Measurements from ENCODE around the gene PI4K2A.

PI4K2A gene

DNA sequence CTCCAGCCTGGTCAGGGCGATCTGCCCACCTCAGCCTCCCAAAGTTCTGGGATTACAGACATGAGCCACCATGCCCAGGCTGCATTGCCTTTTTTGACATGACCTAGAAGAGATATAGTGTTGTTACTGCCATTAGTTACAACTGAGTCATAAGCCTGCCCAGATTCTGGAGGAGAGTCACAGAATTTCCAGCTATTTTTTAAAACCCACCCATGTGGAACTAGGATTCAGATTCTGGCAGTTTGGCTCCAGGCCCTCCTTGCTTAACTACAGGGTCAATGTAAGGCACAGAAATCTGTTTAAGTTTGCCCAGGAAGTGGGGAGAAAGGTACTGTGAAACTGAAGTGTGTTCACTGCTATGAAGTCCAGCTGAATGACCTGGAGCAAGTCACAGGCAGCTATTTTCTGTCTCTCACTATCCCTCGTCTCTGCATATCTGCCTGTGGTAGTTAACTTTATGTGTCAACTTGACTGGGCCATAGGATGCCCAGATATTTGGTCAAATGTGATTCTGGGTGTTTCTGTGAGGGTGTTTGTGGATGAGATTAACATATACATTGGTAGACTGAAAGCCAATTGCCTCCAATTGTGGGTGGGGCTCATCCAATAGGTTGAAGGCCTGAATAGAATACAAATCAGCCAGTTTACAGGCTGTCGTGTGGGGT, 64.7 kb downstream of the PI4K2A start:
- Histone ChIP-seq H3K4me1 (ENCODE audit: low read depth, poor library complexity, severe bottlenecking) (peaks cover 5% of the 10 kb centered on the region), H3K4me3 (IDR thresholded peaks at IDR 0.05; ENCODE audit: insufficient read depth, low read depth, low read length) (no peak overlapping the region), H3K27ac (no peak overlapping the region), H3K4me2 (no peak overlapping the region), H3K79me2 (ENCODE audit: insufficient read depth, low read depth) (no peaks in the 10 kb centered on the region), H3K9ac (no peak overlapping the region), H2AFZ (ENCODE audit: low read depth) (no peak overlapping the region), H3K36me3 (ENCODE audit: insufficient read depth) (no peaks in the 10 kb centered on the region), H3K27me3 (ENCODE audit: insufficient read depth, low read depth) (no peaks in the 10 kb centered on the region), H4K20me1 (ENCODE audit: insufficient read depth) (no peaks in the 10 kb centered on the region)
- TF ChIP-seq, protein P1, sequence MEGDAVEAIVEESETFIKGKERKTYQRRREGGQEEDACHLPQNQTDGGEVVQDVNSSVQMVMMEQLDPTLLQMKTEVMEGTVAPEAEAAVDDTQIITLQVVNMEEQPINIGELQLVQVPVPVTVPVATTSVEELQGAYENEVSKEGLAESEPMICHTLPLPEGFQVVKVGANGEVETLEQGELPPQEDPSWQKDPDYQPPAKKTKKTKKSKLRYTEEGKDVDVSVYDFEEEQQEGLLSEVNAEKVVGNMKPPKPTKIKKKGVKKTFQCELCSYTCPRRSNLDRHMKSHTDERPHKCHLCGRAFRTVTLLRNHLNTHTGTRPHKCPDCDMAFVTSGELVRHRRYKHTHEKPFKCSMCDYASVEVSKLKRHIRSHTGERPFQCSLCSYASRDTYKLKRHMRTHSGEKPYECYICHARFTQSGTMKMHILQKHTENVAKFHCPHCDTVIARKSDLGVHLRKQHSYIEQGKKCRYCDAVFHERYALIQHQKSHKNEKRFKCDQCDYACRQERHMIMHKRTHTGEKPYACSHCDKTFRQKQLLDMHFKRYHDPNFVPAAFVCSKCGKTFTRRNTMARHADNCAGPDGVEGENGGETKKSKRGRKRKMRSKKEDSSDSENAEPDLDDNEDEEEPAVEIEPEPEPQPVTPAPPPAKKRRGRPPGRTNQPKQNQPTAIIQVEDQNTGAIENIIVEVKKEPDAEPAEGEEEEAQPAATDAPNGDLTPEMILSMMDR (conservative IDR thresholded peaks at IDR 0.05; ENCODE audit: low read depth, low read length): no peak

DNA sequence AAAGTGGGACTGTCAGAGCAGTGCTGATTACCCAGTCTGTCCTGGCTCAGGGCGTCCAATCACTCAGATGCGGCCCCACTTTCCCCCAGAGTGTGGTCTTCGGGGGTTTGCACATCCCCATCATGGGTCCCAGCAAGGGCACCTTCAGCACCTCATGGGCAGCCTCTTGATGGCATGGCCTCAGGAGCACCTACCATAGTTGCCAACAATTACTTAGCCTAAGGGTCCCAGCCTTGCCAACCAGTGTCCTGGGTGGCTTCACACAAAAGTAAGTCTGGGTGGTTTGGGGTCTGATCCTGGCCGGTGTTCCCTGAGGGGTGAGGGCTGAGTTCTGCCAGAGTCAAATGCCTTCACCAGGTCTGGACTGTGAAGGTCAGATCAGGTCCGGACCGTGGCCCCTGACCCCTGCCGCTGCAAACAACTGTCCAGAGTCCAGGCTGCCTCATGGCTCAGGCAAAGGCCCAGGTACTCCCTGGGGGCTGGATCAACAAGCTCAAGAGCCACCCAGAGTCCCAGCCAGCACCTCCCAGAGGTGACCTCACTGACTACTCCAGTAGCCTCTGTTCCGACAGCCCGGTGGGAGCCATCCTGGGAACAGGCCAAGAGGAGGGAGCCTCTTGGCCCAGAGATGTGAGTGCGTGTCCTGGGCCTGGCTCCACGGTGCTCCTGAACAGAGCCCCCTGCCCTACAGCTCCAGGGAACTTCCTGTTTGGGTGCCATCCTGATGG, 66.8 kb downstream of the PI4K2A start:
- Histone ChIP-seq H3K36me3 (ENCODE audit: insufficient read depth) (no peaks in the 10 kb centered on the region), H3K4me2 (no peak overlapping the region), H3K27ac (no peak overlapping the region), H3K27me3 (ENCODE audit: insufficient read depth, low read depth) (no peaks in the 10 kb centered on the region), H3K79me2 (ENCODE audit: insufficient read depth, low read depth) (no peaks in the 10 kb centered on the region), H3K4me3 (IDR thresholded peaks at IDR 0.05; ENCODE audit: insufficient read depth, low read depth, low read length) (no peak overlapping the region), H3K4me1 (ENCODE audit: low read depth, poor library complexity, severe bottlenecking) (no peaks in the 10 kb centered on the region), H2AFZ (ENCODE audit: low read depth) (no peak overlapping the region), H3K9ac (no peak overlapping the region), H4K20me1 (ENCODE audit: insufficient read depth) (no peaks in the 10 kb centered on the region)
- TF ChIP-seq, protein P1 (conservative IDR thresholded peaks at IDR 0.05; ENCODE audit: low read depth, low read length): no peak

DNA sequence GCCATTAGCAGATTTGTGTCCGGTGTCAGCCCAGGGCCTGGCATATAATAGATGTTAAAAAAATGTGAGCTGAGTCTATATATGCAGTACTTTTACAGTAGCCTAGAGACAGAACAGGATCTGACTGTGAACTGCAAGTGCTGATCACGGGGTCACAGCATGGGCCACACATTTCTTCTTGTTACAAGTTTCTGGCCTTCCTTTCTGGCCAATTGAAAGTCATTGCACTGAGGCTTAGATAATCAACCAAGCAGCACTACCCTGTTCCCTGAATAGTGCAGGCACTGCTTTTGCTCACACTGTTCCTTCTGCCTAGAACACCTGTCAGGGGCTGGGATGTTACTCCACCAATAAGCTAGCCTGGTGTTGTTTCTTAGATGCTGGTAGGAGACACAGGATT, 67.7 kb downstream of the PI4K2A start:
- H2AFZ ChIP-seq (ENCODE audit: low read depth): no peak overlapping the region
- no peak overlapping the region for H3K27ac ChIP-seq
- TF ChIP-seq, protein P1 (conservative IDR thresholded peaks at IDR 0.05; ENCODE audit: low read depth, low read length): no peak
- H3K4me2 ChIP-seq: no peak overlapping the region
- no peaks in the 10 kb centered on the region for H3K27me3 ChIP-seq (ENCODE audit: insufficient read depth, low read depth)
- H3K36me3 ChIP-seq (ENCODE audit: insufficient read depth): no peaks in the 10 kb centered on the region
- H3K9ac ChIP-seq: no peak overlapping the region
- no peaks in the 10 kb centered on the region for H3K79me2 ChIP-seq (ENCODE audit: insufficient read depth, low read depth)
- H4K20me1 ChIP-seq (ENCODE audit: insufficient read depth): no peaks in the 10 kb centered on the region
- no peak overlapping the region for H3K4me3 ChIP-seq (IDR thresholded peaks at IDR 0.05; ENCODE audit: insufficient read depth, low read depth, low read length)
- peaks cover 5% of the 10 kb centered on the region for H3K4me1 ChIP-seq (ENCODE audit: low read depth, poor library complexity, severe bottlenecking)

DNA sequence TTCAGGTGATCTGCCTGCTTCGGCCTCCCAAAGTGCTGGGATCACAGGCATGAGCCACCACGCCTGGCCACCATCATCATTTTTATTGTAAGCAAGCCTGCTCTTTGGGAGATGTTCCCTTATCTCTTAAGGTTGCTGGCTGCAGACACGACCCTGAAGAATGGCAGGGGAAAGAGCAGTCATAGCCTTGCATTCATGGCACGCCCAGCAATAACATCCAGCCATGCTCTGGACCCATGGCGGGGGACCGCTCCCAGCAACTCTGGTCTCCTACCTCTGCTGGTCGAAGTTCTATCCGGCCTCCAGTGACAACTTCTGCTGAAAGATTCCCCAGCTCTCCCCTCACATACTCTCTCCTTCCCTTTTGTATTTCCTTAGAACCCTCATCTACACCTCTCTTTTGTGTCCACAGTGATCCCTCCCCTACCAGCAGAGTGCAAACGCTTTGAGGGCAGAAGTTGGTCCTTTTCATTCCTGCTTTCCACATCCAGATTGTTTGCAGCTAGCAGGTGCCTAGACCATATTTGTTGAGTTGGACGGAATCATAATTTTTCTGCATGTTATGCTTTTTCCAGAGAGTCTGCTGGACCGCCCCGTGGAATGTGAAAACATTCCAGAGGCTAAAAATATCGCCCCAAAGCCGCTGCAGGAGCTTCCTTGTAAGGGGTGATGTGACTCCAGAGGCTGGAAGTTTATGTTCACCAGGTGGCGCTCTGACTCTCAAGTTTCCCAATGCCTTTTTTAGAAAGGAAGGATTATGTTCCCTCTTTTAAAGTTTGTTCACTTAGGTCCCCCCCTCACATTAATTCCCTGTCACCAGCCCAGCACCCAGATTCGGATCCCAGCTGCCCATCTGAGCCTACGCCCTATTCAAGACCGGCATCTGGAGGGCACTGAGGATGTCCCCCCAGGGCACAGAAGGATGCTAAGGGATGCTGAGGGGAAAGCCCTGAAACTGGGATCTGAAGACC, 68.8 kb downstream of the PI4K2A start:
- H3K36me3 ChIP-seq (ENCODE audit: insufficient read depth): no peaks in the 10 kb centered on the region
- H3K79me2 ChIP-seq (ENCODE audit: insufficient read depth, low read depth): no peaks in the 10 kb centered on the region
- H3K4me1 ChIP-seq (ENCODE audit: low read depth, poor library complexity, severe bottlenecking): peaks cover 7% of the 10 kb centered on the region
- H4K20me1 ChIP-seq (ENCODE audit: insufficient read depth): no peaks in the 10 kb centered on the region
- H3K4me2 ChIP-seq: no peak overlapping the region
- no peak overlapping the region for H3K27ac ChIP-seq
- H3K4me3 ChIP-seq (IDR thresholded peaks at IDR 0.05; ENCODE audit: insufficient read depth, low read depth, low read length): no peak overlapping the region
- H3K9ac ChIP-seq: no peak overlapping the region
- TF ChIP-seq, protein P1 (conservative IDR thresholded peaks at IDR 0.05; ENCODE audit: low read depth, low read length): peak; percentile 81
- H3K27me3 ChIP-seq (ENCODE audit: insufficient read depth, low read depth): no peaks in the 10 kb centered on the region
- H2AFZ ChIP-seq (ENCODE audit: low read depth): no peak overlapping the region
